ENCODE results near the gene AMH.

DNA sequence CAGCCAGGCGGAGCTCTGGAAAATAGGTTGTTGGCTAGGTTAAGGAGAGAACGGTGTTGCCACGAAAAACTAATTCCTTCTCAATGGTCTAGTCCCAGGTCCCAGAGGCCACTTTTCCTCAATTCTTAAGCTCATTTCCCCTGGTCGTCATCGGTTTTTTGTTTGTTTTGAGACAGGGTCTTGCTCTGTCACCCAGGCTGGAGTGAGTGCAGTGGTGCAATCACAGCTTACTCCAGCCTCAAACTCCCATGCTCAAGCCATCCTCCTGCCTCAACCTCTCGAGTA, 11.3 kb upstream of the AMH start:
- TF ChIP-seq POLR2A (IDR thresholded peaks at IDR 0.05) = no peak
- TF ChIP-seq, protein P1, sequence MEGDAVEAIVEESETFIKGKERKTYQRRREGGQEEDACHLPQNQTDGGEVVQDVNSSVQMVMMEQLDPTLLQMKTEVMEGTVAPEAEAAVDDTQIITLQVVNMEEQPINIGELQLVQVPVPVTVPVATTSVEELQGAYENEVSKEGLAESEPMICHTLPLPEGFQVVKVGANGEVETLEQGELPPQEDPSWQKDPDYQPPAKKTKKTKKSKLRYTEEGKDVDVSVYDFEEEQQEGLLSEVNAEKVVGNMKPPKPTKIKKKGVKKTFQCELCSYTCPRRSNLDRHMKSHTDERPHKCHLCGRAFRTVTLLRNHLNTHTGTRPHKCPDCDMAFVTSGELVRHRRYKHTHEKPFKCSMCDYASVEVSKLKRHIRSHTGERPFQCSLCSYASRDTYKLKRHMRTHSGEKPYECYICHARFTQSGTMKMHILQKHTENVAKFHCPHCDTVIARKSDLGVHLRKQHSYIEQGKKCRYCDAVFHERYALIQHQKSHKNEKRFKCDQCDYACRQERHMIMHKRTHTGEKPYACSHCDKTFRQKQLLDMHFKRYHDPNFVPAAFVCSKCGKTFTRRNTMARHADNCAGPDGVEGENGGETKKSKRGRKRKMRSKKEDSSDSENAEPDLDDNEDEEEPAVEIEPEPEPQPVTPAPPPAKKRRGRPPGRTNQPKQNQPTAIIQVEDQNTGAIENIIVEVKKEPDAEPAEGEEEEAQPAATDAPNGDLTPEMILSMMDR (IDR thresholded peaks at IDR 0.05) = no peak

All from adrenal gland (tissue), 5 donors.